Lung (tissue), 12 donors: ENCODE measurements around the gene UBE2K. TPM values are rescaled to one million over a fixed set of nuclear protein-coding genes. Genes with fewer than 3 reads are reported as not detected.
"Not testable (repeated sequence)": the region's sequence is repeated elsewhere in the genome, so short reads cannot be mapped to it uniquely, and the experiment has no call there.

ENCODE experiments used
- ATAC-seq: fragments of 200-7000 bp; cut with Tn5 transposase; one replicate; pipeline ENCODE4 v1.9.1; 2020; ENCODE audit warnings: moderate number of reproducible peaks; ENCODE audit not compliant: insufficient read depth, low FRiP score
- DNase-seq, 3 donors: peaks; one replicate each; pipeline ENCODE4 v3.0.0-alpha.2; 2013 to 2017
- H3K27ac ChIP-seq, 2 donors: one replicate each; pipeline ENCODE4 v1.5.1; 2013; ENCODE audit warnings: mild to moderate bottlenecking in 2 of 2, moderate library complexity in 2 of 2, control low read depth in 1 of 2, inconsistent platforms in 1 of 2, low read depth in 1 of 2, low read length in 1 of 2
- H3K27me3 ChIP-seq, 3 donors: one replicate each; pipeline ENCODE4 v1.5.1; 2013; ENCODE audit warnings: low read length in 2 of 3; ENCODE audit not compliant: control insufficient read depth in 3 of 3, insufficient read depth in 3 of 3
- H3K36me3 ChIP-seq, 4 donors: one replicate each; pipeline ENCODE4 v1.5.1; 2013; ENCODE audit warnings: low read length in 4 of 4, mild to moderate bottlenecking in 1 of 4, moderate library complexity in 1 of 4; ENCODE audit not compliant: control insufficient read depth in 4 of 4, insufficient read depth in 4 of 4
- H3K4me1 ChIP-seq, 5 donors: one replicate each; pipeline ENCODE4 v1.5.1; 2013; ENCODE audit warnings: low read length in 5 of 5, mild to moderate bottlenecking in 2 of 5, moderate library complexity in 1 of 5; ENCODE audit not compliant: control insufficient read depth in 5 of 5, insufficient read depth in 5 of 5
- H3K4me3 ChIP-seq: one replicate; pipeline ENCODE4 v1.5.1; 2013; ENCODE audit warnings: mild to moderate bottlenecking, control low read depth, moderate library complexity
- H3K9ac ChIP-seq, 2 donors: one replicate each; pipeline ENCODE4 v1.5.1; 2013; ENCODE audit warnings: low read length in 2 of 2, control low read depth in 1 of 2; ENCODE audit not compliant: insufficient read depth in 1 of 2
- H3K9me3 ChIP-seq, 4 donors: one replicate each; pipeline ENCODE4 v1.5.1; 2013; ENCODE audit warnings: low read length in 3 of 4, mild to moderate bottlenecking in 1 of 4, moderate library complexity in 1 of 4; ENCODE audit not compliant: control insufficient read depth in 4 of 4, insufficient read depth in 3 of 4
- CTCF ChIP-seq: IDR thresholded peaks from 2 replicates; pipeline ENCODE4 v1.5.1; 2012; ENCODE audit warnings: mild to moderate bottlenecking; ENCODE audit errors: control extremely low read depth, extremely low read depth
- WGBS, 2 donors: extraction: QIAGEN DNeasy Blood & Tissue Kit; methylation state at CpG; one replicate each; pipeline ENCODE4 v1.1.7; 2013; 5-methylcytosine and 5-hydroxymethylcytosine counted together
- polyA plus RNA-seq, 2 donors: library from polyadenylated mRNA; stranded (reverse); fragments of 200-250 nt; gene quantifications; one replicate each; pipeline ENCODE4 v1.2.1, GENCODE V29; 2013
- total RNA-seq, 2 donors: library from RNA; depleted of rRNA in 1 of 2; stranded (reverse); fragments of >200 nt in 1 of 2; gene quantifications; one replicate each; pipeline ENCODE4 v1.2.1, GENCODE V29; 2014 to 2021
- donor health status: control.
- donor health status: control.
- donor health status: Bipolar disorder and iron deficiency.
- donor health status: healthy.
- donor health status: DM: yes; HTN: yes; CAD: no.

UBE2K gene
- total and polyA plus RNA-seq, 4 donors, result 32.1 to 54.6 (median 35.0) TPM

GRCh38 chr4:39719804-39720580 lies 22.1 kb downstream of the UBE2K start:
- Histone ChIP-seq H3K27ac (no peak overlapping the region), H3K9ac (no peak overlapping the region), H3K9me3 (no peaks in the 10 kb centered on the region), H3K4me3 (no peak overlapping the region), H3K4me1 (peaks cover 0 to 14% (median 0%) of the 10 kb centered on the region in 5 donors), H3K36me3 (peaks cover 0 to 5% (median under 1%) of the 10 kb centered on the region in 4 donors), H3K27me3 (no peaks in the 10 kb centered on the region)
- ATAC-seq (no peak), DNase-seq (no peak)
- no peak for TF ChIP-seq CTCF

- ATAC-seq, H3K27me3 ChIP-seq, H3K36me3 ChIP-seq, H3K9ac ChIP-seq, H3K27ac ChIP-seq, H3K4me3 ChIP-seq, H3K9me3 ChIP-seq, DNase-seq: not testable (repeated sequence)
- H3K4me1 ChIP-seq, result peaks cover 0 to 14% (median 0%) of the 10 kb centered on the region in 5 donors
- WGBS, 2 donors, result 90 to 96% methylated on average over 6 of the region's 6 CpGs
Measured at GRCh38 chr4:39721273-39721672, 23.3 kb downstream of the UBE2K start.

- H3K9me3 ChIP-seq, result no peaks in the 10 kb centered on the region
- H3K4me3 ChIP-seq, result no peak overlapping the region
- H3K27me3 ChIP-seq, result no peaks in the 10 kb centered on the region
- DNase-seq (no peak), ATAC-seq (no peak)
- peaks cover 0 to 5% (median under 1%) of the 10 kb centered on the region in 4 donors for H3K36me3 ChIP-seq
- H3K27ac ChIP-seq, result no peak overlapping the region
- H3K4me1 ChIP-seq, result peaks cover 0 to 14% (median 0%) of the 10 kb centered on the region in 5 donors
- TF ChIP-seq CTCF, result no peak
- WGBS, 2 donors, result 62 to 79% methylated on average over 7 of the region's 7 CpGs
- no peak overlapping the region for H3K9ac ChIP-seq
Measured at GRCh38 chr4:39721788-39722187, 23.9 kb downstream of the UBE2K start.

- Histone ChIP-seq H3K4me3 (no peak overlapping the region), H3K27ac (no peak overlapping the region), H3K36me3 (peaks cover 0 to 4% (median 2%) of the 10 kb centered on the region in 4 donors), H3K9ac (no peak overlapping the region), H3K4me1 (peaks cover 0 to 7% (median 0%) of the 10 kb centered on the region in 5 donors), H3K27me3 (no peaks in the 10 kb centered on the region), H3K9me3 (no peaks in the 10 kb centered on the region)
- ATAC-seq (no peak), DNase-seq (no peak)
- no peak for TF ChIP-seq CTCF
- WGBS, 2 donors, result 70 to 78% methylated on average over 4 of the region's 4 CpGs
Measured at GRCh38 chr4:39729557-39729956, 31.6 kb downstream of the UBE2K start.
